ENCODE data around the gene RGL1.

The RGL1 gene

GRCh38 chr1:183830389-183830788 lies 25.5 kb downstream of the RGL1 start:
- no peak for TF ChIP-seq CTCF (IDR thresholded peaks at IDR 0.05; ENCODE audit: low read depth, low read length, poor library complexity, severe bottlenecking)
- no peak for TF ChIP-seq EZH2phosphoT487 (IDR thresholded peaks at IDR 0.05; ENCODE audit: borderline replicate concordance, low read length)

GRCh38 chr1:183831311-183831710 lies 26.4 kb downstream of the RGL1 start:
- no peaks in the 10 kb centered on the region for H4K20me1 ChIP-seq (ENCODE audit: control insufficient read depth, insufficient read depth, low read depth, low read length)
- H3K9me3 ChIP-seq (ENCODE audit: control insufficient read depth, insufficient read depth, low read length): no peaks in the 10 kb centered on the region
- H3K4me2 ChIP-seq (ENCODE audit: low read length): no peak overlapping the region
- no peak overlapping the region for H3K4me3 ChIP-seq (ENCODE audit: low read length)
- H3K4me1 ChIP-seq (ENCODE audit: control insufficient read depth, low read length): peaks cover 18% of the 10 kb centered on the region
- no peaks in the 10 kb centered on the region for H3K9me2 ChIP-seq (replicated peaks; ENCODE audit: control insufficient read depth, low read length)
- no peaks in the 10 kb centered on the region for H3F3A ChIP-seq (ENCODE audit: control insufficient read depth, insufficient read depth)
- no peaks in the 10 kb centered on the region for H3K36me3 ChIP-seq (ENCODE audit: control insufficient read depth, low read length)
- TF ChIP-seq EZH2phosphoT487 (IDR thresholded peaks at IDR 0.05; ENCODE audit: borderline replicate concordance, low read length): no peak
- no peak for TF ChIP-seq CTCF (IDR thresholded peaks at IDR 0.05; ENCODE audit: low read depth, low read length, poor library complexity, severe bottlenecking)
- no peak overlapping the region for H3K27ac ChIP-seq (ENCODE audit: low read depth, low read length)
- no peaks in the 10 kb centered on the region for H3K27me3 ChIP-seq (ENCODE audit: control insufficient read depth, low read length)
- no peaks in the 10 kb centered on the region for H3K79me2 ChIP-seq (ENCODE audit: control insufficient read depth, low read length)

More at GRCh38 chr1:183830389-183830788, 25.5 kb downstream of the RGL1 start:
- no peaks in the 10 kb centered on the region for H3K27me3 ChIP-seq (ENCODE audit: control insufficient read depth, low read length)
- no peak overlapping the region for H3K27ac ChIP-seq (ENCODE audit: low read depth, low read length)
- no peaks in the 10 kb centered on the region for H3K36me3 ChIP-seq (ENCODE audit: control insufficient read depth, low read length)
- H3F3A ChIP-seq (ENCODE audit: control insufficient read depth, insufficient read depth): no peaks in the 10 kb centered on the region
- H4K20me1 ChIP-seq (ENCODE audit: control insufficient read depth, insufficient read depth, low read depth, low read length): no peaks in the 10 kb centered on the region
- H3K4me2 ChIP-seq (ENCODE audit: low read length): no peak overlapping the region
- no peaks in the 10 kb centered on the region for H3K9me2 ChIP-seq (replicated peaks; ENCODE audit: control insufficient read depth, low read length)
- H3K9me3 ChIP-seq (ENCODE audit: control insufficient read depth, insufficient read depth, low read length): no peaks in the 10 kb centered on the region
- H3K4me3 ChIP-seq (ENCODE audit: low read length): no peak overlapping the region
- no peaks in the 10 kb centered on the region for H3K79me2 ChIP-seq (ENCODE audit: control insufficient read depth, low read length)
- peaks cover 14% of the 10 kb centered on the region for H3K4me1 ChIP-seq (ENCODE audit: control insufficient read depth, low read length)

GRCh38 chr1:183832459-183832858 lies 27.5 kb downstream of the RGL1 start:
- H3K4me2 ChIP-seq (ENCODE audit: low read length): no peak overlapping the region
- no peak overlapping the region for H3K27ac ChIP-seq (ENCODE audit: low read depth, low read length)
- no peaks in the 10 kb centered on the region for H3K36me3 ChIP-seq (ENCODE audit: control insufficient read depth, low read length)
- H3K4me3 ChIP-seq (ENCODE audit: low read length): no peak overlapping the region
- TF ChIP-seq EZH2phosphoT487 (IDR thresholded peaks at IDR 0.05; ENCODE audit: borderline replicate concordance, low read length) (no peak), CTCF (IDR thresholded peaks at IDR 0.05; ENCODE audit: low read depth, low read length, poor library complexity, severe bottlenecking) (no peak)
- H3K79me2 ChIP-seq (ENCODE audit: control insufficient read depth, low read length): no peaks in the 10 kb centered on the region
- H3K9me3 ChIP-seq (ENCODE audit: control insufficient read depth, insufficient read depth, low read length): no peaks in the 10 kb centered on the region
- H3K9me2 ChIP-seq (replicated peaks; ENCODE audit: control insufficient read depth, low read length): no peaks in the 10 kb centered on the region
- no peaks in the 10 kb centered on the region for H4K20me1 ChIP-seq (ENCODE audit: control insufficient read depth, insufficient read depth, low read depth, low read length)
- no peaks in the 10 kb centered on the region for H3F3A ChIP-seq (ENCODE audit: control insufficient read depth, insufficient read depth)
- no peaks in the 10 kb centered on the region for H3K27me3 ChIP-seq (ENCODE audit: control insufficient read depth, low read length)
- peaks cover 18% of the 10 kb centered on the region for H3K4me1 ChIP-seq (ENCODE audit: control insufficient read depth, low read length)

GRCh38 chr1:183834568-183834967 lies 29.6 kb downstream of the RGL1 start:
- Histone ChIP-seq H3K27me3 (ENCODE audit: control insufficient read depth, low read length) (no peaks in the 10 kb centered on the region), H3K36me3 (ENCODE audit: control insufficient read depth, low read length) (no peaks in the 10 kb centered on the region), H3K4me1 (ENCODE audit: control insufficient read depth, low read length) (peaks cover 27% of the 10 kb centered on the region), H3K9me2 (replicated peaks; ENCODE audit: control insufficient read depth, low read length) (no peaks in the 10 kb centered on the region), H3K4me2 (ENCODE audit: low read length) (no peak overlapping the region), H3K79me2 (ENCODE audit: control insufficient read depth, low read length) (no peaks in the 10 kb centered on the region), H3K27ac (ENCODE audit: low read depth, low read length) (no peak overlapping the region), H4K20me1 (ENCODE audit: control insufficient read depth, insufficient read depth, low read depth, low read length) (no peaks in the 10 kb centered on the region), H3K9me3 (ENCODE audit: control insufficient read depth, insufficient read depth, low read length) (no peaks in the 10 kb centered on the region), H3F3A (ENCODE audit: control insufficient read depth, insufficient read depth) (no peaks in the 10 kb centered on the region), H3K4me3 (ENCODE audit: low read length) (no peak overlapping the region)
- TF ChIP-seq CTCF (IDR thresholded peaks at IDR 0.05; ENCODE audit: low read depth, low read length, poor library complexity, severe bottlenecking): no peak
- TF ChIP-seq EZH2phosphoT487 (IDR thresholded peaks at IDR 0.05; ENCODE audit: borderline replicate concordance, low read length): no peak

Measured in DOHH2 (cell line).